PFSK-1 (cell line): ENCODE results near the gene OSBPL3.

ENCODE experiments used
- FOXP2 ChIP-seq: optimal IDR thresholded peaks from 2 replicates; pipeline ENCODE3; 2011; ENCODE audit warnings: borderline replicate concordance, control low read depth, inconsistent platforms; ENCODE audit not compliant: insufficient read depth; ENCODE audit errors: extremely low read length, extremely low read depth
- POLR2AphosphoS5 ChIP-seq: IDR thresholded peaks from 2 replicates; pipeline ENCODE4 v1.6.1; 2012; ENCODE audit warnings: low read depth, mild to moderate bottlenecking, control low read depth, low read length, moderate library complexity
- SIN3A ChIP-seq: IDR thresholded peaks from 2 replicates; pipeline ENCODE4 v1.6.1; 2012; ENCODE audit warnings: mild to moderate bottlenecking, low read length, moderate library complexity, borderline replicate concordance; ENCODE audit not compliant: insufficient read depth
- TAF1 ChIP-seq: IDR thresholded peaks from 2 replicates; pipeline ENCODE4 v1.6.1; 2012; ENCODE audit warnings: low read length, control low read depth, borderline replicate concordance; ENCODE audit not compliant: insufficient read depth
- TF ChIP-seq, protein P1 (sequence below), 2 experiments: IDR thresholded peaks; 2 replicates each; pipeline versions ENCODE4 v1.6.1 to v1.8.0; 2011 to 2012; ENCODE audit warnings: low read depth in 2 of 2, low read length in 2 of 2, control low read depth in 1 of 2, inconsistent platforms in 1 of 2, mild to moderate bottlenecking in 1 of 2, moderate library complexity in 1 of 2; ENCODE audit not compliant: insufficient read depth in 1 of 2

The OSBPL3 gene

GRCh38 chr7:24764972-24765744 lies 214.8 kb downstream of the OSBPL3 start:
- TF ChIP-seq TAF1 (no peak), POLR2AphosphoS5 (no peak), SIN3A (no peak), FOXP2 (no peak)
- TF ChIP-seq, protein P1, sequence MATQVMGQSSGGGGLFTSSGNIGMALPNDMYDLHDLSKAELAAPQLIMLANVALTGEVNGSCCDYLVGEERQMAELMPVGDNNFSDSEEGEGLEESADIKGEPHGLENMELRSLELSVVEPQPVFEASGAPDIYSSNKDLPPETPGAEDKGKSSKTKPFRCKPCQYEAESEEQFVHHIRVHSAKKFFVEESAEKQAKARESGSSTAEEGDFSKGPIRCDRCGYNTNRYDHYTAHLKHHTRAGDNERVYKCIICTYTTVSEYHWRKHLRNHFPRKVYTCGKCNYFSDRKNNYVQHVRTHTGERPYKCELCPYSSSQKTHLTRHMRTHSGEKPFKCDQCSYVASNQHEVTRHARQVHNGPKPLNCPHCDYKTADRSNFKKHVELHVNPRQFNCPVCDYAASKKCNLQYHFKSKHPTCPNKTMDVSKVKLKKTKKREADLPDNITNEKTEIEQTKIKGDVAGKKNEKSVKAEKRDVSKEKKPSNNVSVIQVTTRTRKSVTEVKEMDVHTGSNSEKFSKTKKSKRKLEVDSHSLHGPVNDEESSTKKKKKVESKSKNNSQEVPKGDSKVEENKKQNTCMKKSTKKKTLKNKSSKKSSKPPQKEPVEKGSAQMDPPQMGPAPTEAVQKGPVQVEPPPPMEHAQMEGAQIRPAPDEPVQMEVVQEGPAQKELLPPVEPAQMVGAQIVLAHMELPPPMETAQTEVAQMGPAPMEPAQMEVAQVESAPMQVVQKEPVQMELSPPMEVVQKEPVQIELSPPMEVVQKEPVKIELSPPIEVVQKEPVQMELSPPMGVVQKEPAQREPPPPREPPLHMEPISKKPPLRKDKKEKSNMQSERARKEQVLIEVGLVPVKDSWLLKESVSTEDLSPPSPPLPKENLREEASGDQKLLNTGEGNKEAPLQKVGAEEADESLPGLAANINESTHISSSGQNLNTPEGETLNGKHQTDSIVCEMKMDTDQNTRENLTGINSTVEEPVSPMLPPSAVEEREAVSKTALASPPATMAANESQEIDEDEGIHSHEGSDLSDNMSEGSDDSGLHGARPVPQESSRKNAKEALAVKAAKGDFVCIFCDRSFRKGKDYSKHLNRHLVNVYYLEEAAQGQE (IDR thresholded peaks at IDR 0.05; ENCODE audit: insufficient read depth in 1 of 2, low read depth in 2 of 2, low read length in 2 of 2), result no peak

DNA sequence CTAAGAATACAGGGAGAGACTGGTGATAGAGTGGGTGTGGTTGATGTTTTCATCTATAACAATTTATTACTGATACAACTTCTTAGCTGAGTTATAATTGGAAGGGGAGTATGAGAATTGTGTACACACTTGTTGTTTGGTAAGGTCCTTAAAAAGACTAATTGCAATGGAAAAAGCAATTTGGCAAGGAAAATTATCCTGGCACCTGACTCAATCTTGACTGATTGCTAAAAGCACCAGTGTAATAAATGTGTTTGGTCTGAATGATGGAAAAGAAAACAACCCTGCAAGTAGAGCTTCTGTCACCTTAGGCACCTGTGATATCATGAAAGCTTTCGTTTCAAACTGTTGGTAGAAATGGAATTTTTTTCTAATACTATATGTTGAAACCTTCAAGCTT lies 216.0 kb downstream of the OSBPL3 start:
- TF ChIP-seq, protein P1 (IDR thresholded peaks at IDR 0.05; ENCODE audit: insufficient read depth in 1 of 2, low read depth in 2 of 2, low read length in 2 of 2), result no peak
- TF ChIP-seq POLR2AphosphoS5 (no peak), TAF1 (no peak), FOXP2 (no peak), SIN3A (no peak)

DNA sequence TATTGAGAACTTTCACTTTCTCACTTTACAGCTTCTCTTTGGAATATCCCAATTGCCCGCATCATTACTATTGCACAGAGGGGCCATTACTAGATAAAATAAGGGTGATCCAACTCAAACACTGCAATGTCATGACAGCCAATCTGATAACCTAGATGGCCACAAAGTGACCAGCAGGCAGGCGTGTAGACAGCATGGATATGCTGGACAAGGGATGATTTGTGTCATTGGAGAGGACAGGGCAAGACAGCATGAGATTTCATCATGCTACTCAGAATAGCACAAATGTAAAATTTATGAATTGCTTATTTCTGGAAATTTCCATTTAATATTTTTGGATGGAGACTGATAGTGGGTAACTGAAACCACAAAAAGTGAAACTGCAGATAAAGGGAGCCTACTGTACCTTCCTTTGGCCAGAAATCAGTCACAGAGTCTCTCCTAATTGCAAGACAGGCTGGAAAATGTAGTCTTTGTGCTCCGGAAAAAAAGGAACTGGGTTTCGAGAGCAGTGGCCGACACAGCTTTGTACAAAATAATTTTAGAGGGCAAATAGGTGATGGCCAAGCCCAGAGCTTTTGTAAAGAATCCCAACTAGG lies 216.6 kb downstream of the OSBPL3 start:
- TF ChIP-seq FOXP2, result no peak
- TF ChIP-seq SIN3A, result no peak
- TF ChIP-seq, protein P1 (IDR thresholded peaks at IDR 0.05; ENCODE audit: insufficient read depth in 1 of 2, low read depth in 2 of 2, low read length in 2 of 2), result no peak
- no peak for TF ChIP-seq POLR2AphosphoS5
- no peak for TF ChIP-seq TAF1

GRCh38 chr7:24762771-24763170 lies 217.2 kb downstream of the OSBPL3 start:
- no peak for TF ChIP-seq POLR2AphosphoS5

DNA sequence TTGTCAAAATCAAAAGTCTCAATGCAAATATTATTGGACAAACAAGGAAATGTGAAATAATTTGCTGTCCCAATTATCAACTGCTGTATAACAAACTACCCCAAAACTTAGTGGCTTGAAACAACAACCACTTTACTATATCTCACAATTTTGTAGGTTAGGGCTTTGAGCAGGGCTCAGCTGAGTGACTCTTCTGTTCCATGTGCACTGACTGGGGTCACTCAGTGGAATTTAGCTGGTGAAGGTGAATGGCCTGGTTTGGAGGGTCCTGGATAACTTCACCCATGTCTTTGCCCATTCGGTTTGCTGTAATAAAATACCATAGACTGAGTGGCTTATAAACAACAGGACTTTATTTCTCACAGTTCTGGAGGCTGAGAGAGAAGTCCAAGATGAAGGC lies 219.0 kb downstream of the OSBPL3 start:
- TF ChIP-seq SIN3A (no peak), POLR2AphosphoS5 (no peak), FOXP2 (no peak), TAF1 (no peak)
- TF ChIP-seq, protein P1 (IDR thresholded peaks at IDR 0.05; ENCODE audit: insufficient read depth in 1 of 2, low read depth in 2 of 2, low read length in 2 of 2), result no peak
